GM23338 (cell line): Measurements from ENCODE around the gene BNC2. TPM values are rescaled to one million over a fixed set of nuclear protein-coding genes. Genes with fewer than 3 reads are reported as not detected.

Experiments
- ATAC-seq: fragments of 200-7000 bp; cut with Tn5 transposase; 3 replicates; pipeline ENCODE4 v1.9.1; 2020
- DNase-seq: peaks from one replicate; pipeline ENCODE4 v3.0.0-alpha.2; 2015; ENCODE audit warnings: low spot score
- H2AFZ ChIP-seq: fragments of 200-600 bp; sonication (generic); 2 replicates; pipeline ENCODE4 v1.8.0; 2016; ENCODE audit warnings: antibody characterized with exemption, mild to moderate bottlenecking, moderate library complexity
- H3F3A ChIP-seq: fragments of 200-600 bp; sonication (generic); replicated peaks from 2 replicates; pipeline ENCODE4 v1.8.0; 2017; ENCODE audit warnings: antibody characterized with exemption, mixed run types, low read depth
- H3K27ac ChIP-seq: fragments of 200-600 bp; sonication (generic); 2 replicates; pipeline ENCODE4 v1.6.1; 2016; ENCODE audit warnings: low read depth
- H3K27me3 ChIP-seq: fragments of 200-600 bp; sonication (generic); 2 replicates; pipeline ENCODE4 v1.8.0; 2016; ENCODE audit warnings: mild to moderate bottlenecking, mixed run types, moderate library complexity; ENCODE audit not compliant: insufficient read depth
- H3K36me3 ChIP-seq: fragments of 200-600 bp; sonication (generic); 2 replicates; pipeline ENCODE4 v1.8.0; 2016; ENCODE audit warnings: mild to moderate bottlenecking; ENCODE audit not compliant: insufficient read depth
- H3K4me1 ChIP-seq: fragments of 200-600 bp; sonication (generic); 2 replicates; pipeline ENCODE4 v1.8.0; 2016; ENCODE audit warnings: mild to moderate bottlenecking, moderate library complexity; ENCODE audit not compliant: insufficient read depth
- H3K4me2 ChIP-seq: fragments of 200-600 bp; sonication (generic); 2 replicates; pipeline ENCODE4 v1.7.1; 2017; ENCODE audit warnings: mixed run types
- H3K4me3 ChIP-seq: fragments of 200-600 bp; sonication (generic); 2 replicates; pipeline ENCODE4 v1.6.1; 2016; ENCODE audit warnings: mixed run types
- H3K79me2 ChIP-seq: fragments of 200-600 bp; sonication (generic); replicated peaks from 2 replicates; pipeline ENCODE4 v1.8.0; 2017; ENCODE audit warnings: mild to moderate bottlenecking; ENCODE audit not compliant: insufficient read depth
- H3K9me2 ChIP-seq: fragments of 200-600 bp; sonication (generic); 2 replicates; pipeline ENCODE4 v1.8.0; 2017; ENCODE audit not compliant: insufficient read depth
- H4K20me1 ChIP-seq: fragments of 200-600 bp; sonication (generic); replicated peaks from 2 replicates; pipeline ENCODE4 v1.8.0; 2017; ENCODE audit warnings: mild to moderate bottlenecking; ENCODE audit not compliant: insufficient read depth
- H3K27ac Mint-ChIP-seq: 2 replicates; pipeline ENCODE4 v1.8.0; 2020; ENCODE audit warnings: inconsistent platforms, mild to moderate bottlenecking, moderate library complexity, mixed read lengths
- H3K27me3 Mint-ChIP-seq: 3 replicates; pipeline ENCODE4 v1.8.0; 2022; ENCODE audit warnings: low read depth, mild to moderate bottlenecking, moderate library complexity, mixed read lengths, inconsistent platforms; ENCODE audit not compliant: insufficient read depth, poor library complexity
- H3K36me3 Mint-ChIP-seq: 3 replicates; pipeline ENCODE4 v1.8.0; 2021; ENCODE audit warnings: low read depth, mild to moderate bottlenecking, inconsistent platforms, moderate library complexity, mixed read lengths
- H3K4me1 Mint-ChIP-seq: 3 replicates; pipeline ENCODE4 v1.8.0; 2020; ENCODE audit warnings: mild to moderate bottlenecking, inconsistent platforms, mixed read lengths
- H3K4me3 Mint-ChIP-seq: 3 replicates; pipeline ENCODE4 v1.8.0; 2021; ENCODE audit warnings: moderate library complexity, mild to moderate bottlenecking, inconsistent platforms, mixed read lengths
- H3K9me3 Mint-ChIP-seq: 3 replicates; pipeline ENCODE4 v1.8.0; 2020; ENCODE audit warnings: moderate library complexity, mild to moderate bottlenecking, inconsistent platforms, mixed read lengths
- CREB1 ChIP-seq: fragments of 250-450 bp; sonication (Bioruptor Pico); IDR thresholded peaks from 2 replicates; pipeline ENCODE4 v1.5.0; 2020; ENCODE audit warnings: low read depth, mild to moderate bottlenecking, moderate library complexity
- EZH2 ChIP-seq: fragments of 200-600 bp; sonication (generic); IDR thresholded peaks from one replicate; pipeline ENCODE4 v1.8.0; 2017; ENCODE audit warnings: antibody characterized with exemption, mild to moderate bottlenecking, low read depth; ENCODE audit not compliant: unreplicated experiment
- EZH2phosphoT487 ChIP-seq: fragments of 200-600 bp; sonication (generic); IDR thresholded peaks from one replicate; pipeline ENCODE4 v1.8.1; 2018; ENCODE audit warnings: antibody characterized with exemption; ENCODE audit not compliant: unreplicated experiment
- JUNB ChIP-seq: IDR thresholded peaks from one replicate; pipeline ENCODE4 v1.6.1; 2016; ENCODE audit warnings: antibody characterized with exemption; ENCODE audit not compliant: unreplicated experiment
- NANOG ChIP-seq: IDR thresholded peaks from 2 replicates; pipeline ENCODE4 v1.6.1; 2016; ENCODE audit warnings: antibody characterized with exemption, borderline replicate concordance
- POLR2AphosphoS5 ChIP-seq: IDR thresholded peaks from 2 replicates; pipeline ENCODE4 v1.6.1; 2016; ENCODE audit warnings: antibody characterized with exemption, low read depth
- STAT1 ChIP-seq: IDR thresholded peaks from one replicate; pipeline ENCODE4 v1.6.1; 2016; ENCODE audit warnings: antibody characterized with exemption; ENCODE audit not compliant: unreplicated experiment
- ZNF114 ChIP-seq: fragments of 250-450 bp; sonication (Bioruptor Pico); IDR thresholded peaks from 2 replicates; pipeline ENCODE4 v1.5.0; 2020; ENCODE audit warnings: mild to moderate bottlenecking, moderate library complexity
- ZNF331 ChIP-seq: fragments of 250-450 bp; sonication (Bioruptor Pico); IDR thresholded peaks from 2 replicates; pipeline ENCODE4 v1.5.0; 2020; ENCODE audit warnings: low read depth, mild to moderate bottlenecking, moderate library complexity
- polyA plus RNA-seq: library from polyadenylated mRNA; unstranded; fragments of >200 nt; fragmentation: Nextera tagmentation; extraction: Ambion mirVana; gene quantifications from 2 replicates; pipeline ENCODE4 v1.2.1, GENCODE V29; 2016
- total RNA-seq: library from RNA; depleted of rRNA; stranded (reverse); fragments of >200 nt; shearing (Covaris generic); gene quantifications from 2 replicates; pipeline ENCODE4 v1.2.3, GENCODE V29; 2014
- TF ChIP-seq, protein P1 (sequence below): IDR thresholded peaks from one replicate; pipeline ENCODE4 v1.6.1; 2018; ENCODE audit warnings: antibody characterized with exemption; ENCODE audit not compliant: unreplicated experiment
- TF ChIP-seq, protein P2 (sequence below): IDR thresholded peaks from 2 replicates; pipeline ENCODE4 v1.6.1; 2016; ENCODE audit warnings: antibody characterized with exemption
- TF ChIP-seq, protein P3 (sequence below): fragments of 250-450 bp; sonication (Bioruptor Pico); IDR thresholded peaks from 2 replicates; pipeline ENCODE4 v1.5.0; 2020; ENCODE audit warnings: mild to moderate bottlenecking, moderate library complexity

BNC2 gene
- total and polyA plus RNA-seq, 2 experiments from 2014 or later: 12.7 to 13.2 TPM

DNA sequence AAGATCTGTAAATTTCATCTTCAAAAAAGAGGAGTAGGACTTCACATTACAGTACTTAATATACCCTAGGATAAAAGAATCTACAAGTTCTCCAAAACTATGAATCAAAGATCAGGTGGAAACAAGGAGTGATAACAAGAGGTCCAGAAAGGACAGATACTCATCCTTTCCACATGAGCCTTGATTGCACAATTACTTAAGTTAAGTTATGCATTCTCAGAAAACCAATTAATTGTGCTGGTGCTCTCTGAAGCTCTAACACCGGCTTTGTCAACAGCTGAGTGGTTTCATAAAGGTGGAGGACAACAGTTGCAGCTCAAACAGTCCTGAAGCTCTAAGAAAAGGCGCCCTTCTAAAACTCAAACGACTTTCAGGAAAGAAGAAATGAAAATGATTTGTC, 251.9 kb downstream of the BNC2 start (continued):
- TF ChIP-seq, protein P1, sequence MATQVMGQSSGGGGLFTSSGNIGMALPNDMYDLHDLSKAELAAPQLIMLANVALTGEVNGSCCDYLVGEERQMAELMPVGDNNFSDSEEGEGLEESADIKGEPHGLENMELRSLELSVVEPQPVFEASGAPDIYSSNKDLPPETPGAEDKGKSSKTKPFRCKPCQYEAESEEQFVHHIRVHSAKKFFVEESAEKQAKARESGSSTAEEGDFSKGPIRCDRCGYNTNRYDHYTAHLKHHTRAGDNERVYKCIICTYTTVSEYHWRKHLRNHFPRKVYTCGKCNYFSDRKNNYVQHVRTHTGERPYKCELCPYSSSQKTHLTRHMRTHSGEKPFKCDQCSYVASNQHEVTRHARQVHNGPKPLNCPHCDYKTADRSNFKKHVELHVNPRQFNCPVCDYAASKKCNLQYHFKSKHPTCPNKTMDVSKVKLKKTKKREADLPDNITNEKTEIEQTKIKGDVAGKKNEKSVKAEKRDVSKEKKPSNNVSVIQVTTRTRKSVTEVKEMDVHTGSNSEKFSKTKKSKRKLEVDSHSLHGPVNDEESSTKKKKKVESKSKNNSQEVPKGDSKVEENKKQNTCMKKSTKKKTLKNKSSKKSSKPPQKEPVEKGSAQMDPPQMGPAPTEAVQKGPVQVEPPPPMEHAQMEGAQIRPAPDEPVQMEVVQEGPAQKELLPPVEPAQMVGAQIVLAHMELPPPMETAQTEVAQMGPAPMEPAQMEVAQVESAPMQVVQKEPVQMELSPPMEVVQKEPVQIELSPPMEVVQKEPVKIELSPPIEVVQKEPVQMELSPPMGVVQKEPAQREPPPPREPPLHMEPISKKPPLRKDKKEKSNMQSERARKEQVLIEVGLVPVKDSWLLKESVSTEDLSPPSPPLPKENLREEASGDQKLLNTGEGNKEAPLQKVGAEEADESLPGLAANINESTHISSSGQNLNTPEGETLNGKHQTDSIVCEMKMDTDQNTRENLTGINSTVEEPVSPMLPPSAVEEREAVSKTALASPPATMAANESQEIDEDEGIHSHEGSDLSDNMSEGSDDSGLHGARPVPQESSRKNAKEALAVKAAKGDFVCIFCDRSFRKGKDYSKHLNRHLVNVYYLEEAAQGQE: no peak

DNA sequence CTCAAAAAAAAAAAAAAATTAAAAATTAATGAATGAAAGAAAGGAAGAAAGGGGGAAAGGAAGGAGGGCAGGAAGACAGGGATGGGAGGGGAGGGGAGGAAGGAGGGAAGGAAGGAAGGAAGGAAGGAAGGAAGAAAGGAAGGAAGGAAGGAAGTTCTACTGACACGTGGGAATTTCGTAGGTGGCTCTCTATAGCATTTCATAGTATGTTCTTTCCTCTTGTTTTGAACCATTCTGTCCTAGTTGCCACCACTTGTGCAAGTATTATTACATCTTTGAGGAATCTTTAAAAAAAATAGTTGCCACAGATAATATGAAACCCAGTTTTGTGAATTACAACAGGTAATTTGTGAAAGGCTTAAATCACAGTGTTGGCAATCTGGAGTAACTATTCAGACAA, 253.8 kb downstream of the BNC2 start:
- Histone ChIP-seq H3K36me3 (no peaks in the 10 kb centered on the region), H4K20me1 (no peaks in the 10 kb centered on the region), H3K27me3 (no peaks in the 10 kb centered on the region), H2AFZ (no peak overlapping the region), H3F3A (no peaks in the 10 kb centered on the region), H3K4me1 (peaks cover 44% of the 10 kb centered on the region), H3K4me3 (no peak overlapping the region), H3K27ac (no peak overlapping the region), H3K9me2 (no peaks in the 10 kb centered on the region), H3K79me2 (peaks cover 10% of the 10 kb centered on the region; the same call in 1 of the 2 replicates), H3K4me2 (no peak overlapping the region)
- ATAC-seq (no peak), DNase-seq (no peak)
- Mint-ChIP-seq H3K36me3 (no peaks in the 10 kb centered on the region), H3K9me3 (no peaks in the 10 kb centered on the region), H3K4me1 (peaks cover 51% of the 10 kb centered on the region), H3K4me3 (no peak overlapping the region), H3K27me3 (peaks cover 3% of the 10 kb centered on the region), H3K27ac (no peak overlapping the region)
- TF ChIP-seq, protein P1: no peak
- TF ChIP-seq JUNB: no peak
- TF ChIP-seq ZNF114 (CRISPR knock-in tag): no peak
- TF ChIP-seq, protein P2, sequence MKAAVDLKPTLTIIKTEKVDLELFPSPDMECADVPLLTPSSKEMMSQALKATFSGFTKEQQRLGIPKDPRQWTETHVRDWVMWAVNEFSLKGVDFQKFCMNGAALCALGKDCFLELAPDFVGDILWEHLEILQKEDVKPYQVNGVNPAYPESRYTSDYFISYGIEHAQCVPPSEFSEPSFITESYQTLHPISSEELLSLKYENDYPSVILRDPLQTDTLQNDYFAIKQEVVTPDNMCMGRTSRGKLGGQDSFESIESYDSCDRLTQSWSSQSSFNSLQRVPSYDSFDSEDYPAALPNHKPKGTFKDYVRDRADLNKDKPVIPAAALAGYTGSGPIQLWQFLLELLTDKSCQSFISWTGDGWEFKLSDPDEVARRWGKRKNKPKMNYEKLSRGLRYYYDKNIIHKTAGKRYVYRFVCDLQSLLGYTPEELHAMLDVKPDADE: no peak
- TF ChIP-seq STAT1: no peak
- no peak for TF ChIP-seq EZH2phosphoT487
- no peak for TF ChIP-seq NANOG
- TF ChIP-seq CREB1 (CRISPR knock-in tag): no peak
- TF ChIP-seq POLR2AphosphoS5: no peak
- TF ChIP-seq EZH2: no peak
- TF ChIP-seq ZNF331 (CRISPR knock-in tag): no peak
- TF ChIP-seq, protein P3, sequence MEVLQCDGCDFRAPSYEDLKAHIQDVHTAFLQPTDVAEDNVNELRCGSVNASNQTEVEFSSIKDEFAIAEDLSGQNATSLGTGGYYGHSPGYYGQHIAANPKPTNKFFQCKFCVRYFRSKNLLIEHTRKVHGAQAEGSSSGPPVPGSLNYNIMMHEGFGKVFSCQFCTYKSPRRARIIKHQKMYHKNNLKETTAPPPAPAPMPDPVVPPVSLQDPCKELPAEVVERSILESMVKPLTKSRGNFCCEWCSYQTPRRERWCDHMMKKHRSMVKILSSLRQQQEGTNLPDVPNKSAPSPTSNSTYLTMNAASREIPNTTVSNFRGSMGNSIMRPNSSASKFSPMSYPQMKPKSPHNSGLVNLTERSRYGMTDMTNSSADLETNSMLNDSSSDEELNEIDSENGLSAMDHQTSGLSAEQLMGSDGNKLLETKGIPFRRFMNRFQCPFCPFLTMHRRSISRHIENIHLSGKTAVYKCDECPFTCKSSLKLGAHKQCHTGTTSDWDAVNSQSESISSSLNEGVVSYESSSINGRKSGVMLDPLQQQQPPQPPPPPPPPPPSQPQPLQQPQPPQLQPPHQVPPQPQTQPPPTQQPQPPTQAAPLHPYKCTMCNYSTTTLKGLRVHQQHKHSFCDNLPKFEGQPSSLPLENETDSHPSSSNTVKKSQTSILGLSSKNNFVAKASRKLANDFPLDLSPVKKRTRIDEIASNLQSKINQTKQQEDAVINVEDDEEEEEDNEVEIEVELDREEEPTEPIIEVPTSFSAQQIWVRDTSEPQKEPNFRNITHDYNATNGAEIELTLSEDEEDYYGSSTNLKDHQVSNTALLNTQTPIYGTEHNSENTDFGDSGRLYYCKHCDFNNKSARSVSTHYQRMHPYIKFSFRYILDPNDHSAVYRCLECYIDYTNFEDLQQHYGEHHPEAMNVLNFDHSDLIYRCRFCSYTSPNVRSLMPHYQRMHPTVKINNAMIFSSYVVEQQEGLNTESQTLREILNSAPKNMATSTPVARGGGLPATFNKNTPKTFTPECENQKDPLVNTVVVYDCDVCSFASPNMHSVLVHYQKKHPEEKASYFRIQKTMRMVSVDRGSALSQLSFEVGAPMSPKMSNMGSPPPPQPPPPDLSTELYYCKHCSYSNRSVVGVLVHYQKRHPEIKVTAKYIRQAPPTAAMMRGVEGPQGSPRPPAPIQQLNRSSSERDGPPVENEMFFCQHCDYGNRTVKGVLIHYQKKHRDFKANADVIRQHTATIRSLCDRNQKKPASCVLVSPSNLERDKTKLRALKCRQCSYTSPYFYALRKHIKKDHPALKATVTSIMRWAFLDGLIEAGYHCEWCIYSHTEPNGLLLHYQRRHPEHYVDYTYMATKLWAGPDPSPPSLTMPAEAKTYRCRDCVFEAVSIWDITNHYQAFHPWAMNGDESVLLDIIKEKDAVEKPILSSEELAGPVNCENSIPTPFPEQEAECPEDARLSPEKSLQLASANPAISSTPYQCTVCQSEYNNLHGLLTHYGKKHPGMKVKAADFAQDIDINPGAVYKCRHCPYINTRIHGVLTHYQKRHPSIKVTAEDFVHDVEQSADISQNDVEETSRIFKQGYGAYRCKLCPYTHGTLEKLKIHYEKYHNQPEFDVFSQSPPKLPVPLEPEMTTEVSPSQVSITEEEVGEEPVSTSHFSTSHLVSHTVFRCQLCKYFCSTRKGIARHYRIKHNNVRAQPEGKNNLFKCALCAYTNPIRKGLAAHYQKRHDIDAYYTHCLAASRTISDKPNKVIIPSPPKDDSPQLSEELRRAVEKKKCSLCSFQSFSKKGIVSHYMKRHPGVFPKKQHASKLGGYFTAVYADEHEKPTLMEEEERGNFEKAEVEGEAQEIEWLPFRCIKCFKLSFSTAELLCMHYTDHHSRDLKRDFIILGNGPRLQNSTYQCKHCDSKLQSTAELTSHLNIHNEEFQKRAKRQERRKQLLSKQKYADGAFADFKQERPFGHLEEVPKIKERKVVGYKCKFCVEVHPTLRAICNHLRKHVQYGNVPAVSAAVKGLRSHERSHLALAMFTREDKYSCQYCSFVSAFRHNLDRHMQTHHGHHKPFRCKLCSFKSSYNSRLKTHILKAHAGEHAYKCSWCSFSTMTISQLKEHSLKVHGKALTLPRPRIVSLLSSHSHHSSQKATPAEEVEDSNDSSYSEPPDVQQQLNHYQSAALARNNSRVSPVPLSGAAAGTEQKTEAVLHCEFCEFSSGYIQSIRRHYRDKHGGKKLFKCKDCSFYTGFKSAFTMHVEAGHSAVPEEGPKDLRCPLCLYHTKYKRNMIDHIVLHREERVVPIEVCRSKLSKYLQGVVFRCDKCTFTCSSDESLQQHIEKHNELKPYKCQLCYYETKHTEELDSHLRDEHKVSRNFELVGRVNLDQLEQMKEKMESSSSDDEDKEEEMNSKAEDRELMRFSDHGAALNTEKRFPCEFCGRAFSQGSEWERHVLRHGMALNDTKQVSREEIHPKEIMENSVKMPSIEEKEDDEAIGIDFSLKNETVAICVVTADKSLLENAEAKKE (CRISPR knock-in tag): no peak
